Measurements from ENCODE around the gene C1orf116. TPM values are rescaled to one million over a fixed set of nuclear protein-coding genes. Genes with fewer than 3 reads are reported as not detected.

The C1orf116 gene
- total RNA-seq, 4 donors from 2014 or later, result 0.62 TPM; not detected in 3

DNA sequence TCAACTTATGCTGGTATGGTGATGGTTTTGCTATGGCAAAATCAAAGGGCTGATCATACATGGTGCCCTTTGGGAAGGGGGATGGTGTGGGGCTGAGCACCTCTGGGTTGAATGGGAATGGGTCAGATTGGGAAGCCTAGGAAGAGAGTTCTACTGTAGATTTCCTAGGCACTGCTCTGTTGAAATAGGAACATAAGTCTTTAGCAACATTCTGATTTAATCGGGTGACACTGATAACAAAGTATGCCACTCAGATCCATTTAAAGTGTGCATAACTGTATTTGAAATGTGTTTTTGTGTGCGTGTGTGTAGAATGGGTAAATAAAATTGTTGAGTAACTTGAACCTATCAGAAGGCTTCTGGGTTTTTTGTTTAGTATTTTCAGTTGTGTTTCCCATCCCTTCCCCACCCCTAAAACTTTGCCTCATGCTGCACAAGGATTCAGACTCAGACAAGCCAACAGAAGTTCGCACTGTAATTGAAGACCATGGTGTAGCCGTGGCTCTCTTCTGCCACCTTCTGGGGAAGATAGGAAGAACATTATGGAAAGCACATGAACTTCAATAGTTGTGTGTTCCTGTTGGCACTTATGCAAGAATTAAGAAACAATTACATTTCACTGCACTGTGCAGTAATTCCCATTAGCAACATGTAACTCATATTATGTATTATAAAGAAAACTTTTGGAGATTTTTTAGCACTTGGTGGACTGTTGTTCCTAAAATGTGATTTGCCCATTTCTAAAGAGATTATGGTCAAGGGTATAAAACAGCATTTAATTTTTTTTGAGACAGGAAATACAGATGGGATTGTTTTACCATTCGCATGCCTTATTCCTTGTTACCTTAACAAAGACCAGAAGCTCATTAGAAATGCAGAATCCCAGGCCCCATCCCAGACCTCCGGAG is 45.2 kb upstream of the C1orf116 start:
- intact Hi-C loops (cut with DNase I; ENCODE audit: low total_unique reads), result no loop called here
- H3K27me3 ChIP-seq, result no peaks in the 10 kb centered on the region
- no peak overlapping the region for H3K27ac ChIP-seq
- no peak overlapping the region for H3K4me3 ChIP-seq
- no peak for TF ChIP-seq POLR2A (IDR thresholded peaks at IDR 0.05)
- TF ChIP-seq, protein P1, sequence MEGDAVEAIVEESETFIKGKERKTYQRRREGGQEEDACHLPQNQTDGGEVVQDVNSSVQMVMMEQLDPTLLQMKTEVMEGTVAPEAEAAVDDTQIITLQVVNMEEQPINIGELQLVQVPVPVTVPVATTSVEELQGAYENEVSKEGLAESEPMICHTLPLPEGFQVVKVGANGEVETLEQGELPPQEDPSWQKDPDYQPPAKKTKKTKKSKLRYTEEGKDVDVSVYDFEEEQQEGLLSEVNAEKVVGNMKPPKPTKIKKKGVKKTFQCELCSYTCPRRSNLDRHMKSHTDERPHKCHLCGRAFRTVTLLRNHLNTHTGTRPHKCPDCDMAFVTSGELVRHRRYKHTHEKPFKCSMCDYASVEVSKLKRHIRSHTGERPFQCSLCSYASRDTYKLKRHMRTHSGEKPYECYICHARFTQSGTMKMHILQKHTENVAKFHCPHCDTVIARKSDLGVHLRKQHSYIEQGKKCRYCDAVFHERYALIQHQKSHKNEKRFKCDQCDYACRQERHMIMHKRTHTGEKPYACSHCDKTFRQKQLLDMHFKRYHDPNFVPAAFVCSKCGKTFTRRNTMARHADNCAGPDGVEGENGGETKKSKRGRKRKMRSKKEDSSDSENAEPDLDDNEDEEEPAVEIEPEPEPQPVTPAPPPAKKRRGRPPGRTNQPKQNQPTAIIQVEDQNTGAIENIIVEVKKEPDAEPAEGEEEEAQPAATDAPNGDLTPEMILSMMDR (IDR thresholded peaks at IDR 0.05), result peak; percentile 77 to 91 (median 85)
- peak; percentile 39 to 63 for DNase-seq
- no peaks in the 10 kb centered on the region for H3K36me3 ChIP-seq
- no peaks in the 10 kb centered on the region for H3K4me1 ChIP-seq
- no peaks in the 10 kb centered on the region for H3K9me3 ChIP-seq

DNA sequence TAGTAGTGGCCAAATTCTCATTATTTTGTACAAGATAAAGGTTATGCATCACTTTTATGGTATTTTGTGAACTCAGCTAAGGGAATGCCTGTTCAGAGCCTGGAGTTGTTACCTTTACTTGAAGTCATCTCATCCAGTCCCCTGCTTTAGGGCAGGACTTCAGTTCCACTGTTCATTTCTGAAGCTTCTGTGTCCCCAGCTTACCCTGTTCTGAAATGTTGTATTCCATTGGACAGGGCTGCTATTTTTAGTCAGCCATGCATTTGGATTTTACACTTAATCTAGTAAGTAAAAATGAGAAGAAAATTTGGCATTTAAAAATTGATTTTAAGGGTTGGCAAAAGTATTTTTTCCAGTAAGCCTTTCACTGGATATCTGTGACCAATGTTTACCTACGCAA is 44.5 kb upstream of the C1orf116 start:
- TF ChIP-seq, protein P1 (IDR thresholded peaks at IDR 0.05), result no peak
- Histone ChIP-seq H3K4me3 (no peak overlapping the region), H3K4me1 (no peaks in the 10 kb centered on the region), H3K27me3 (no peaks in the 10 kb centered on the region), H3K9me3 (no peaks in the 10 kb centered on the region), H3K27ac (no peak overlapping the region), H3K36me3 (no peaks in the 10 kb centered on the region)
- DNase-seq, result no peak
- intact Hi-C loops (cut with DNase I; ENCODE audit: low total_unique reads), result no loop called here

DNA sequence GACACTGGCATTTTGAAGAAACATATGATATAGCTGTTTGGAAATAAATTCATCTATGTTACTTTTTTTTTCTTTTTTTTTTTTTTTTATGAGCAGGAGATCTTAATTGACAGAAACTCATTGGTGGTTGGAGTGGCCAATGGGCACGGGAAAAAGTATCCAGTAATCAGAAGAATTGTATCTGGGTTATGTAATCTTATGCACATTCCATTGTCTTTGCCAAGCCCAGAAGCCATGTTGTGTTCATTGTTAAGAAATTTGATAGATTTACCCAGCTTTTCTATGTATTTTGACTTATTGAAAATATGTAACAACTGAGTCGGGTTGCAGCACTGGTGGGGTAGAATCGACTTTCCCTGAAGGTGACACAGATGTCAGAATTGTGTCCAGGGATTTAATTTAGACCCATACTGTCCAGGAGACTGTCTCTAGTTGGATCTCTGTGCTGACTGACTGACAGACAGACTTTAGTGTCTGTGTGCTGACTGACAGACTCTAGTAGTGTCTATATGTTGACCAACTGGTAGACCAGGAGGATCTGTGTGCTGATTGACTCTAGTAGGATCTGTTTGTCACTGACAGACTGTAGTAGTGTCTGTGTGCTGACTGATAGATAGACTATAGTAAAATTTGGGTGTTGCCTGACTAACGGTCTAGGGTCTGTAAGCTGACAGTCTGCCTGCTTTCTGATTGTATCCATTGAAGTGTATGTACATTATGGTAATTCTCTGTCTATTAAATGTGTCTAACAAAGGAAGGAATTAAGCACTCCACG is 43.8 kb upstream of the C1orf116 start:
- no peaks in the 10 kb centered on the region for H3K27me3 ChIP-seq
- no peaks in the 10 kb centered on the region for H3K9me3 ChIP-seq
- no peak for DNase-seq
- intact Hi-C loops (cut with DNase I; ENCODE audit: low total_unique reads), result no loop called here
- no peaks in the 10 kb centered on the region for H3K4me1 ChIP-seq
- no peaks in the 10 kb centered on the region for H3K36me3 ChIP-seq
- no peak for TF ChIP-seq POLR2A (IDR thresholded peaks at IDR 0.05)
- TF ChIP-seq, protein P1 (IDR thresholded peaks at IDR 0.05), result no peak
- H3K4me3 ChIP-seq, result no peak overlapping the region
- H3K27ac ChIP-seq, result no peak overlapping the region

DNA sequence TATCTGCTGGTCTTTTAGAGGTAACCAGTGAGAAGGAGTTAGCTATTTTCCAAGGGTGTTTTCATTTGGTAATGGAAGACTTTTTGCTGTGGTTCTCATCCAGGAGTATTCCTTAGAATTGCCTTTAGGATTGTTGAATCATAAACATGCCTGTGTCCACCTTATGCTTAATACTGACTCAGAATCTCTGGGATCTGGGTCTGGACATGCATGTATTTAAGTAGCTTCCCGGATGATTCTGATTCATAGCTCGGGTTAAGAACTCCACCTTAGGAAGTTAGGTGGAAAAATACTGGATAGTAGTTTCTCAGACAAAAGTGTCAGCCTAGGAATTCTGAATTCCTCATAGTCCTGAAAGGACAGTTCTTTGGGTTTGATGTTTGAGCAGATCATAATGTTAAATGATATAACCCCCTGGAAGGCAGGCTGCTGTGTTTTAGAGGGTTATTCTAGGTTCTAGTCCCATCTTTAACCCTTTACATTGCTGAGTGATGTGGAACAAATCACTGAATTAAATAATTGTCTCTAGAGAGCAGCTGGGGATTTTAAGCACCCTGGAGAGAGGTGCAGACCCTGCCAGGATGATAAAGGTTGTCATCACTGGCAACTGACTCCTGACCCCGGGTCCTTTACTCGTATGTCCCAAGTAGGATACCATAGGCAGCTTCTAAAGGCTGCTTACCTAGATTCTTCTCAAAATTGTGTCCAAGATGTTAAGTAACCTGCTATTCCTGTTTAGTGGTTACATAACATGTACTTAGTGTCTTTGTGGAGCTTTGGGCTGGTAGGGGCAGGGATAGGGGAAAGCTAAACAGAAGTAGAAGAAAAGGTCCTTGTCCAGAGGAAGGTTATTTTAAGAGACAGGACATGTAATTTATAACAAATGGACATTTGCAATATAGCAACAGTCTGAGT is 41.6 kb upstream of the C1orf116 start:
- no peak for DNase-seq
- Histone ChIP-seq H3K27ac (no peak overlapping the region), H3K36me3 (no peaks in the 10 kb centered on the region), H3K4me3 (no peak overlapping the region), H3K27me3 (no peaks in the 10 kb centered on the region), H3K9me3 (no peaks in the 10 kb centered on the region), H3K4me1 (no peaks in the 10 kb centered on the region)
- intact Hi-C loops (cut with DNase I; ENCODE audit: low total_unique reads), result no loop called here
- TF ChIP-seq POLR2A (IDR thresholded peaks at IDR 0.05), result no peak
- TF ChIP-seq, protein P1 (IDR thresholded peaks at IDR 0.05), result no peak
